ENCODE data around the gene CRACR2A. TPM values are rescaled to one million over a fixed set of nuclear protein-coding genes. Genes with fewer than 3 reads are reported as not detected.

Gene CRACR2A
- total RNA-seq, 1 donor from 2014 or later: 0.82 TPM

GRCh38 chr12:3602488-3602887 lies 150.4 kb downstream of the CRACR2A start:
- FAIRE-seq (no peak), DNase-seq (ENCODE audit: low spot score in 2 of 2) (no peak)

GRCh38 chr12:3601461-3602150 lies 151.3 kb downstream of the CRACR2A start:
- DNase-seq (ENCODE audit: low spot score in 2 of 2): no peak
- FAIRE-seq: no peak

DNA sequence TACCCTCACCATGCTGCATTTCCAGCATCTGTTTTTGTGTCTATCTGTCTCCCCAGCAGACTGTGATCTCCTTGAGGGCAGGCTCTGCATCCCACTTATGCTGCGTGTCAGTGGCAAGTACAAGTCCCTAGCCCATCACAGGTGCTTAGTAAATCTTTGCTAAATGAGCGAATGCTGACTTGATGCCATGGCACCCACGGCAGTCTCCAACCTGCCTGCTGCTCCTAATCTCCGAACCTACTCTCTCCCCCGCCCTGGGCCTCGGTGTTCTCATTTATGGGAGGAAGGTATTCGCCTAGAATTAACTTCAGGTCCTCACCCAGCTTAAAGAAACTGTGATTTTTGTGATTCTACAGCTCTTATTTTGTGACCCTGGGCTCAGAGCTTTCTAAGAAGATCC lies 152.0 kb downstream of the CRACR2A start:
- DNase-seq (ENCODE audit: low spot score in 2 of 2) (no peak), FAIRE-seq (no peak)

GRCh38 chr12:3600039-3600720 lies 152.7 kb downstream of the CRACR2A start:
- no peak for DNase-seq (ENCODE audit: low spot score in 2 of 2)
- no peak for FAIRE-seq

DNA sequence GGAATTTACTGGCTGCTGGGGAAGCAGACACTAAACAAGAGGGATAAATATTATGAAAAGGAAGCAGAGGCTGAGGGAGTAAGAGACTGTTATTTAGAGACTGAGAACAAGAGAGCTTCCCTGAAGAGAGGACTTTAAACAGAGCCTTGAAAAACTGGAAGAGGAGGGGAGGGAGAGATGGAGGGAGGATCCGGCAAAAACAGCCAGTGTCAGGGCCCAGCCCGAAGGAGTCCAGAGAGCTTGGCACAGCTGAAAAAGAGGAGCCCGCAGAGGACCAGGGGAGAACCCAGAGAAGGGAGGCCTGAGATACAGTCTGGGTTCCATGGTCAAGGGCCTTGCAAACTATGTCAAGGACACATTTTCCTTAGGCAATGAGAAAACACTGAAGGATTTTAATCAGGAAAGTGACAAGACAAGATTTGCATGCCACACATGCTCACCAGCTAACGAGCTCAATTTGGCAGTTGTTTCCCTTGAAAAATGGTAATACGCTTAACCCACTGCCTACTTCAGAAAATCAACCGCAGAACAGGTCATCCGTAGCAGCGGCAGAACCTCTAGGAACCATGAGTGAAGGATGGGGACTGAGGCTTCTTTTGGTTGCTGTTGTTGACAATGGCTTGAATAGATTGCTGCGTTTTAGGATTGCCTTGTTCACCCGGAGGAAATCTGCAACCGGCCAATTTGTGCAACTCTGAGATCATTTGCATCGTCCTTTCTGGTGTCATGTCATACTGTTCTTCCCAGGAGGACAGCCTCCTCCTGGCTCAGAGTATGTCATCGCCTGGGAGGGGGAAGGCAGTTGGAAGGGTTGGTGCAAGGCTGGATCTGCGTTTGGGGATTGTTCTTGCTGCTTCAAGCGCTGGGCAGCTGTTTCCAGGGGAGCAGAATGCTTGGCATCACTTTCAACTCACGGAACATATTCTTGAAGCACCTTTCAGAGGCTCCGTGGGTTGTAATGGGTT lies 153.7 kb downstream of the CRACR2A start:
- FAIRE-seq (no peak), DNase-seq (ENCODE audit: low spot score in 2 of 2) (no peak)

GRCh38 chr12:3597526-3598210 lies 155.2 kb downstream of the CRACR2A start:
- DNase-seq (ENCODE audit: low spot score in 2 of 2): no peak
- FAIRE-seq: no peak

DNA sequence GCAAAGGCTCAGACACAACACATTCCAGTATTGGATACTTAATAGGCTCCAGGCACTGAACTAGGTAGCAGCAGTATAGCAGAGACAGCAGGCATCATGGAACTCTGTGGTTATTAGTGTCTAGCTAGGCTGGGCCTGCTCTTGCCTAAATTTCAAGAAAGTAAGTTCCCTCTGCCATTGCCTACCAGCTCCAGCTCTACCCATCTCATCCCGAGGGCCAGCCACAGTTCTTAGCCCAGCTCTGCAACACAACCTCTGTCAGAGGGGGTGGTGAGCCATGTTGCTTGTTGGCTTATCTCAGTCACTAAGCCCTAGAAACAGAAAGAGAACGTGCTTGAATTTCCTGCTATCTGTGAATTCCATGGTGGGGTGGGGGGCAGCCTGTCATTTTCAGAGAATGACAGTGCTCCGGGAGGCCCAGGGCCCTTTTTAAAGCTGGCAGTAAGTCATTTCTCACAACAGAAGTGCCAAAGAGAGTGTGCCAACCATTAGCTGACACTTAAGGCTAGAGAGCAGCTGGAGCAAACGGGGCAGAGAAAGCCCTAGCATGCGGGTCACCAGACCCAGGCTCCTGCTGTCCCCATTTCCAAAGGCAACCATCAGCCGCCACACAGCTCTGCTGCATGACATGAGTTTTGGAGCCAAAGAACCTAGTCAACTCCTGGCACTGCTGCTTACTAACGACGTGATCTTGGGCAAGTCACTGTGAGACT lies 156.1 kb downstream of the CRACR2A start:
- FAIRE-seq (no peak), DNase-seq (ENCODE audit: low spot score in 2 of 2) (no peak)

- no peak for DNase-seq (ENCODE audit: low spot score in 2 of 2)
- FAIRE-seq: no peak
Observed at GRCh38 chr12:3595721-3596120, 157.2 kb downstream of the CRACR2A start.

DNA sequence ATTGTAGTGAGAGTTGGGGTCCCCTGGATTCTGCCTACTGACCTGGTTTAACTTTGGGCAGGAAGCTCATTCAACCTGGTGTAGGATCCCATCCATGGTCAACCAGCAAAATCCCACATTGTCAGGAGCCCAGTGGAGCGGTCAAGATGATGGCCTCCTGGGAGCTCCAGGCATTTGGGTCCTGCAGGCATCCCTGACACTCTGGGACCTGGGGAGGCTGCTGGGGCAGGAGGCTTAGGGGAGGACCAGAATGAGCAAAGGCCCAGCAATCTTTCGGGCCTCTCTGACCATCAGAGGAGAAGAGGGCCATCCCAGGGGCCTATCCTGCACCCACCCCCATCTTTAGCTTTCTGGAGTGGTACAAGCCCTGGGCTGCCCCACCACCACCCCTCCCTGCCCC lies 157.9 kb downstream of the CRACR2A start:
- DNase-seq (ENCODE audit: low spot score in 2 of 2) (no peak), FAIRE-seq (no peak)

DNA sequence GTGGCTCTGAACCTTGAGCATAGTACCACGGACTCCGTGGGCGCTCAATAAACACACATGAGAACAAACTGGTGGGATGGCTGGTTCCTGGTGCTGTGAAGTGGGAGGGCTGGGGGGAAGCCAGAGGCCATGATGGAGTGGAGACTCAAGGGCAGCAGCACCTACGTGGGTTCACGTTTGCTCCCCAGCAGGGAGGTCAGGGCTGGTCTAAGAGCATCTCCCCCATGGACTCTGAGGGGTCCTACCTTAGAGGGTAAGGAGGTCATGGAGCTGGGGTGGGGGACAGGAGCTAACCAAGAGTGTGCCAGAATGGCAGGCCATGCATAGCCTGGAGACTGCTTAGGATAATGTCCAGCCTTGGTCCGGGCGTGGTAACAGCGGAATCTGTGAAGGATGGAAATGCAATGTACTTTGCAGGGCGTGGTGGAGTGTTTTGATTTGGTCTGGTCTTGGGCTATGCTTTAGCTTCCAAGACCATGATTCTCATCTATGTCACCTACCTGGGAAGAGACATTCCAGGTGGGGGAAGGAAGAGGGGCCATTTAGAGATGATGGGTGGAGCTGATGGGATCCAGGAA lies 158.9 kb downstream of the CRACR2A start:
- no peak for FAIRE-seq
- no peak for DNase-seq (ENCODE audit: low spot score in 2 of 2)

DNA sequence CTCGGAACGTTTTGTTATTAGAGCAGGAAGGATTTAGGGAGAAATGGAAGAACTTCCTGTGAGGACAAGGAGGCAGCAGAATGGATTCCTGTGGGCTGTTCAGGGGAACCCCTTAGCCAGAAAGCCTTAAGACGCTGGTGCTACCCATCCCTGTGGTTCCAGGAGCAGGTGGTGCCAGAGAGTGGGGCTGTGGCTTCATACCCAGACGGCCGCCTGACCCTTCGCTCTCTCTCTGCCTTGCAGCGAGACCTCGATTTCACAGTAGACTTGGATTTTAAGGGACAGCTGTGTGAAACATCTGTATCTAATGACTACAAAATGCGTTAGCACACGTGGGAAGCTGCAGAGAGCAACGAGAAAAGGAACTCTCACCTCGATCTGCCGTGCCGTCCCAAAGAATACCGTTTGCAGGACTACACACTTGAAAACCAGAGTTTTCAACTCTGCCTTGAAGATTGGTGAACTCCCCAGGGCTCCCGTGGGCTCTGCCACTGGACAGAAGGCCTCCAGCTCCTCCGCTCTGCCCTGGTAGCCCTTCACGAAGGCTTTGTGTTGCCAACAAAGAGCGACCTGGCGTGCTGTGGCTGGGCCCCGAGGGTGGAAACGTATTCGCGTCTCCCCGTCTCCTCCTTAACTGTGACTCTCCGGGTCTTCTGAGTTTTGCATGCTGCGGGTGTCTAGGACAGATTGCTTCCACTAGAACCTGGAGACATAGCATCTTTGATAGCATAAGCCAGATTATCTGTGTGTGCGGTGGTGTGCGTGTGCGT lies 159.9 kb downstream of the CRACR2A start:
- no peak for FAIRE-seq
- DNase-seq (ENCODE audit: low spot score in 2 of 2): no peak

GRCh38 chr12:3589745-3590144 lies 163.2 kb downstream of the CRACR2A start:
- FAIRE-seq (no peak), DNase-seq (ENCODE audit: low spot score in 2 of 2) (no peak)

GRCh38 chr12:3587402-3588013 lies 165.4 kb downstream of the CRACR2A start:
- FAIRE-seq: no peak

GRCh38 chr12:3583656-3584334 lies 169.1 kb downstream of the CRACR2A start:
- FAIRE-seq (no peak), DNase-seq (ENCODE audit: low spot score in 2 of 2) (no peak)

More at GRCh38 chr12:3587402-3588013, 165.4 kb downstream of the CRACR2A start:
- DNase-seq (ENCODE audit: low spot score in 2 of 2): no peak

GRCh38 chr12:3580094-3580749 lies 172.7 kb downstream of the CRACR2A start:
- DNase-seq (ENCODE audit: low spot score in 2 of 2): no peak

DNA sequence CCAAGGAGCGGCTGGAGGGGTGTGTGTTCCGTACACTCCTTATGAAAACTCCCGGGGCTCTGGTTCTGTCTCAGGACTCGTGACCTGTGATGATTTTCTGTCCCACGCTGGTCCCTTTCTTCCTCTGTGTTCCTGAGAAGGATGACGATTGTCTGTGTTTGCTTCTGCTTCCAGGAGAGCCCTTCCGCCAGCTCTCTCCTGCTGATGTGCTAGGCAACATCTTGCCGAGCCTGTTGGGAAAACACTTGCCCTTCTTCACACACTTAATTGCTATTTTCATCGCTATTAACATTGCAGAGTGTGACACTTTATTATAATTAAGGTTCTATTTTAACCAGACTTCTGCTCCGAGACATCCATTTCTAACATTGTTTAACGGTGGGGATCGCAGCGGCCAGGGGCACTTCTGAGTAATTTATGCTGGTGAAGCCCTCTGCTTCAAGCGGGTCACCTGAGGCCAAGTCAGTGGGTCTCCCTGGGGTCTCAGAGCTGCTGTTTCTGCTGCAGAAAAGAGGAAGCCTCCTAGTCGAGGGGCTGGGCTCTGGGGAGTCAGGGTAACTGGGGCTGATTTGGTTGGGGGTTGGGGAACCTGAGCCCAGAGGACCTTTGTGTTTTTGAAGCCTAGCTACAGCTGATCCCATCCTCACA lies 173.3 kb downstream of the CRACR2A start:
- FAIRE-seq (no peak), DNase-seq (ENCODE audit: low spot score in 2 of 2) (no peak)

More at GRCh38 chr12:3580094-3580749, 172.7 kb downstream of the CRACR2A start:
- FAIRE-seq: no peak

DNA sequence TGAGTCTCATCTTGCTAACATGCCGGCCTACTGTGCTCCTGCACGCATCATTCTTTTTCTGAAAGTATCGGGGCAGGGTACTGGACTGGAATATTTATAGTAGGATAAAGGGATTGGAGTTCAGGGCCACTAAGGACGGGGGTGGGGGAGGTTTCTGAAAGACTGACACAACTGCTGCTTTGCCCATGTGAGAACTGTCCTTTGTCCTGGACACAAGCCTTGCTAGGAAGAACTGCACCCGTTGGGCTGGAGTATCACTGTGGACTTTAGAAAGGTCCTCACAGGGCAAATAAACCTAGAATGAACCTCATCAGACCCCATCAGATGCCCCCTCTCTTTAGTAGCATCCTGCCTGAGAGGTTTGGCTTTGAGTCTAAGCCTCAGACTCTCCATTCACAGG lies 174.4 kb downstream of the CRACR2A start:
- DNase-seq (ENCODE audit: low spot score in 2 of 2) (no peak), FAIRE-seq (no peak)
